Fibroblast of skin of back (primary cell): ENCODE data around the gene FMN1.

Source experiments
- DNase-seq: peaks from one replicate; pipeline ENCODE4 v3.0.0-alpha.2; 2013

FMN1 gene

DNA sequence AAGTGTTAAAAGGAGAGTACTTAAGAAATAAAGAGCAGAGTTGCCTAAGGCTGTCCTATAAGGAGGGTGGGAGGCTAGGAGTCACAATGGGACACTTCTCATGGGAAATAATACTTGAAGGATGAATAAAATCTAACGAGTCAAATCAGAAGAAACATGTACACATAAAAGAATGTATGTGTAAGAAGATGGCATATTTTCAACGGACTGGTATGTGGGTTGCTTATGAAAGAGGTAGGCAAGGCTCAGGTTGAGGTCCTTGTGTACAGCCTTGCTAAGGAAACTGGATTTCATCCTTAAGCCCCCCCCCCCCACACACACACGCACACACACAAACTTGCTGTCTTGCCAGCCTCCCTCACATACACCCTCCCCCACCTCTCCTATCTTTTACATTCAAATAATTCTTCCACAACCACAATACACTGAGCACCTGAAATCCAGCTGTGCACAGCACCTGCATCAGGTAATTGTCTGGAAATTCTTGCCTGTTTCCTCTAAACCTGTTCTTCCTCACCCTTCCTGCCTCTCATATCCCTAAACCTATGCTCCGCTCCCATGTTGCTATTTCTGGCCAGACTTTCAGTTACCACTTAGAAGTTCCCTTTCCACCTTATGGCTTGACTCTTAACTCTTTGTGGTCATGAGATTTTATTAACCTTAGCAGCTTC is 79.2 kb downstream of the FMN1 start:
- peak; percentile 38 for DNase-seq

- peak; percentile 75 for DNase-seq
Measured at GRCh38 chr15:33114374-33114717, 80.2 kb downstream of the FMN1 start.

DNA sequence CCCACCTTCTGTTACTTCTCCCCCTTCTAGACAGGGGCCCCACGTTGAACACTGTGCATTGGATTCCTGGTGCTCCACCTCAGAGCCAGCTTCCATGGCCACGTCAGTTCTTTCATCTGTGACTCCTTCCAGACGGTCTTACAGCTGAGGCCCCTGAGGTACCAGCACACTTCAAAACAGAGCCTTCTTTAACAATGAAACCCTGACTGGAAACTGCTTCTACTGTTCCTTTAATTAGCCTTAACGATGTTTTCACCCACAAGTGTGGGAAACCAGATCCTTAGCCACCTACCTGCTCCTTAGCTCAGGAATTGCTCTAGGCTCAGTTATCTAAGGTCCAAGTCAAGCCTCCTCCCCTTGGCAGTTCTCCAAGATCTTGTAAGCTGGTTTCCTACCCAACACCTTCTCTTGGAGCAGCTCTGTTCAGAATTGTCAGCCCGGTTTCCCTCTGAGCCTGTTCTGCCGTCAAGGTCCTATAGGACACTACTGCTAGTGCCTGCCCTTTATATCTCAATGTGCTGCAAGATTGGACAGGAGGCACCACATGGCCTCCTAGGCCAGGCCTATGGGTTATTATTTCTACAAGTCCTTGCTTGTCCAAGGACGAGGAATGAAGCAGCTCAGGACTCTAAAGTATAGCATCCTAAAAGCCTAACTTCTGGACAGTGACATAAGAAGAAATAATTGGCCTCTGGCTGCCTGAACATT is 80.7 kb downstream of the FMN1 start:
- no peak for DNase-seq

- DNase-seq: no peak
Measured at GRCh38 chr15:33112541-33113105, 81.9 kb downstream of the FMN1 start.

GRCh38 chr15:33111041-33111451 is 83.5 kb downstream of the FMN1 start:
- DNase-seq: peak; percentile 77

GRCh38 chr15:33109345-33109744 is 85.2 kb downstream of the FMN1 start:
- no peak for DNase-seq

GRCh38 chr15:33108518-33108917 is 86.0 kb downstream of the FMN1 start:
- no peak for DNase-seq

DNA sequence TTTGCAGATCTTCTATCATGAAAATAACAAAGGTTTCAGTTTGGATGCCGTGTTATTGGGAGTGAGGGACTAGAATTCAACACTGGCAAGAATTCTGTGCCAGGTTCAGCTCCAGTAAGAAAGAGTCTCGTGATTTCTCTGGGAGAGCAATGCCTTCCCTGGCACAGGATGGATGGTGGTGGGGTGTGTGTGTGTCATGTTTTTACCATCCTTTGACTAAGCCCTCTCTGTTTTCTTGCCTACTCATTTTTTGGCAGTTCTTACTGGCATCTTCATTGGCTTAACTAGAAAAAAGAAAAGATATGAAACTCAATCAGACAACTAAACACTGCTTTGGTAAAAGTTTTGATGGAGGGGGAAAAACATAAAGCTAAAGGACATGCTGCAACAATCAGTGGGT is 86.6 kb downstream of the FMN1 start:
- DNase-seq: peak; percentile 49

DNA sequence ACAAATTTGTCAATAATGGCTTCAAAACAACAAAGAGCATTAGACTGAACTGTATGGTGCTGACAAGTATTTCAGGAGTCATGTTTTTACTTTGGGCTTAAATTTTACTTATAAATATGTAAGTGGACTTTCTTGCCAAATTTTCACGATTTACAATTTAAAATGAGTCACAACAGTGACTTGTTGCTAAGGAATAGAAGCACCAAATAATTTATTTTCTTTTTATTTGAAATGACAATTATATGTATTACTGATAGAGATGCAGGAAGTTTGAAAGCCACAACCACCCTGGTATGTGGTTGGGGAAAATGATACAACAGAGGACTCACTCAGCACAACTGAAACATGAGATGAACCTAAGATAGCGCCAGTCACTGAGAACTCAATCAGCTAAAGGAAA is 90.3 kb downstream of the FMN1 start:
- DNase-seq: peak; percentile 89

DNA sequence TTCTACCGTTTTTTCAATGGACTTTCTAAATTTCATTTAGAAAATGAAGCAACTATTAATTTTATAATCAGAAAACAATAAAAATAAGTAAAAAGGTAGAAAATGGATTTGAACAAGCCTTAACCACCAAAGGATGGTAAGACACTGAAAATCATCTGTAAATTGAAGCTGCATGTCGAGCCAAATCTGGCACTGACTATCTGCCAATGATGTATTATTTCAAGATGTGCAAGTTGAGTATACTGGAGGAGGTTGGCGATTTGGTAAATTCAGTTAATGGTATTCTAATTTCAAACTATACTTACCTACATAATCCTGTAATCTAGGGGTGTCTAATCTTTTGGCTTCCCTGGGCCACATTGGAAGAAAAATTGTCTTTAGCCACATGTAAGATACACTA is 93.5 kb downstream of the FMN1 start:
- DNase-seq: no peak

DNA sequence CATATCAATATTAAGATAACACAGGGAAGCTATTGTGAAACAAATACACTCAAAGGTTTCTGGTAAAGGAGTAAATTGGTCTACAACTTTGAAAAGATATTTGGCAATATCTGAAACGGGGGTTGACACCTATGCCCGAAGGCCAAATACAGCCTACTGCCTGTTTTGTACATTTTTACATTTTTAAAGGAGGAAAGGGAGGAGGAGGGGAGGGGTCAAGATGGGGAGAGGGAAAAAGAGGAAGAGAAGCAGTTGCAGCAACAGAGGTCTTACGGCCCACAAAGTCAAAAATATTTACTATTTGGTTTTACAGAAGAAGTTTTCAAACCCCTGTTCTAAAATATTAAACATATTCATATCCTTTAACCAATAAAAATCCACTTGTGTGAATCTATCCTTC is 94.2 kb downstream of the FMN1 start:
- no peak for DNase-seq

- no peak for DNase-seq
Measured at GRCh38 chr15:33099739-33100138, 94.8 kb downstream of the FMN1 start.

DNA sequence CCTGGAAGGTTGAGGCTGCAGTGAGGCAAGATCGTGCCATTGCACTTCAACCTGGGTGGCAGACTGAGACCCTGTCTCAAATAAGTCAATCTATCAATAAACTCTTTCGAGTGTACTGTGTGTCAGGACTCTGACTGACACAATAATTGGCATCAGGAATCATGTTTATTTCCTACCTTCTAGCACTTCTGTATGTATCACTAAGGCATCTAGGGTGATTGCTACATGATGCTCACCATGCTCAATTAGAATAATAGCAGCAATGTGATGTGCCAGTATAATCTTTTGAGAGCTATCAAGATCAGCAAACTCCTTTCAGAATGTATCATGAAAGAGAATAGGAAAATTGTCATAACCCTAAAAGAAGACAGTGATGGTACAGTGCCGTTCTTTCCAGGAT is 95.3 kb downstream of the FMN1 start:
- DNase-seq: no peak

- peak; percentile 96 for DNase-seq
Measured at GRCh38 chr15:33098094-33099058, 96.1 kb downstream of the FMN1 start.

- DNase-seq: no peak
Measured at GRCh38 chr15:33096134-33096533, 98.4 kb downstream of the FMN1 start.

DNA sequence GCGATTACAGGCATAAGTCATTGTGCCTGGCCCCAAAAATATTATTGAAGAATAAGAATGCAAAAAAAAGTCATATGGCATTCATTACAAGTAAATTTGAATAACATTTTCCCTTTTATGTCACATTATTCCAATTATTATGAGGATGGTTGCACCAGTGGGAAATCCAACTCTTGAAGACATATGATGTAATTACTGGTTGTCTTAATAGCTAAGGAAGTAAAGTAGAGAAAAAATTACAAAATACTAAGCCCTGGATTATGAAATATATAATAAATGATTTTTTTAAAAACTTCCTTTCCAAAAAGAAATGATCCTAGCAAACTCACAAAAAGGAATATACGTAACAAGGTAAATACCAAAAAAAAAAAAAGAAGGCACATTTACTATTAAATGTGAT is 98.9 kb downstream of the FMN1 start:
- no peak for DNase-seq

DNA sequence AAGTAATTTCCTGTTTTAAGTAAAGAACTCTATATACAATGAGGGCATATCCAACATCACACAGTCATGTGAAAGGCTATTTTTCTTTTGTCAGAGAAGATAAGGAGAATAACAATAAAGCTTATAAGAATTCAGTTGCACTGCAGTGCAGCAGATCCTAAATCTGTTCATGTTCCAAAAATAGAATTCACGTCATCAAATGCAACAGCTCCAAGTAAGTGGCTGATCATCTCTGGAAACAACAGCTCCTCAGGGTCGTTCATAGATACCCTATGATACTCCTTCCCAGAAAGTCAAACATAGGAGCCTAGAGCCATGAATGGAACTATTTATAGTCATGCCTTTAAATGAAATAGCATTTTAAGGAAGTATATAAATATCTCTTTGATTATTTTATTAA is 100.2 kb downstream of the FMN1 start:
- DNase-seq: peak; percentile 74

- no peak for DNase-seq
Measured at GRCh38 chr15:33093222-33093621, 101.3 kb downstream of the FMN1 start.

DNA sequence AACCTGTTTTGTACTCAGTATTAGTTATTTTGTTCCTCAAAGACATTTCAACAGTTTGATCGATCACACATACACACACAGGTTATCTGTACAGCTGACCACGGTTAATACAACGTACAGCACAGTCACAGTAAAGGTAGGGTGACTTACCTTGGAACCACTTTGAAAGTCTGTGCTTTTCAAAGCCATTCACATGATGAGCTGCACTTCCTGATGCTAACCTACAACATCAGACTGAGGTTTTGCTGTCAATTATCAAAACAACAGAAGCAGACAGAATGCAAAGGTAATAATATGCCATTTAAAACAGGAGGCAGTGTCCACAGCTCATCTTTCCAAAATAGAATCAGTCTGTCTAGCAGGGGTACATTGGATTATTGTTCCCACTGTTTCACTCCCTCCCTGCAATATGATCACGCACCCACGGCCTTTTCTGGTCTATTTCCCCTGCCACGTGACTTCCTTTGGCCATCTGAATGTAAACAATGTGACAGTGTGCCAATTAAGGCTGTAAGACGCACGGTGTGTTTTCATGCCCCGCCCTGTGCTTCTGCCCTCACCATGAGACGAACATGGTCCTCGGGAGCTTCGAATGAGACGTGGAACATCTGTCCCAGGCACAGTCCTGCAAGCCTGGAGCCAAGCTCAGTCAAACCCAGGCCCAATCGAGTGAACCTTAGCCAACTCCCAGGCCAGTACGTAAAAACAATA is 102.4 kb downstream of the FMN1 start:
- no peak for DNase-seq

GRCh38 chr15:33089878-33090757 is 104.4 kb downstream of the FMN1 start:
- peak; percentile 49 for DNase-seq

GRCh38 chr15:33089165-33089877 is 105.2 kb downstream of the FMN1 start:
- no peak for DNase-seq
